A549 (cell line): Measurements from ENCODE around the gene EMC6. TPM values are rescaled to one million over a fixed set of nuclear protein-coding genes. Genes with fewer than 3 reads are reported as not detected.
A peak's percentile ranks its signal among the peaks of the same experiment; 100 is the strongest.

Experiments used
- ATAC-seq, 2 experiments: fragments of 200-7000 bp in 1 of 2; fragments of >200 bp in 1 of 2; cut with Nextera tagmentation in 1 of 2; cut with Tn5 transposase in 1 of 2; 3 replicates each; pipeline versions ENCODE4 v1.8.0 to v1.9.1; 2018 to 2020; ENCODE audit warnings: mild to moderate bottlenecking in 1 of 2, moderate library complexity in 1 of 2
- CTCF ChIA-PET: fragments of 300-600 bp; sonication (Branson Sonifier 250); formaldehyde crosslinking; extraction: SDS; loops from one replicate; lab custom pipeline; 2021; ENCODE audit warnings: antibody characterized with exemption, inconsistent platforms; lab: Yijun Ruan, JAX
- POLR2A ChIA-PET: fragments of 350-600 bp; formaldehyde crosslinking; extraction: SDS; loops from one replicate; lab custom pipeline; 2021; ENCODE audit warnings: antibody characterized with exemption, inconsistent platforms; lab: Yijun Ruan, JAX
- DNase-seq, 2 experiments: peaks; one replicate each; pipeline versions ENCODE4 v3.0.0 to v3.0.0-alpha.2; 2011 to 2016; ENCODE audit warnings: low read depth in 1 of 2, low spot score in 1 of 2
- FAIRE-seq: peaks from 2 replicates; lab custom pipeline; 2011; peaks lifted over from hg19 to GRCh38; lab: Jason Lieb, UNC
- H3K27ac ChIP-seq, 2 experiments: fragments of >200 bp; sonication (Bioruptor Twin); formaldehyde crosslinking; 3 replicates each; pipeline ENCODE4 v1.5.1; 2016 to 2017
- H3K4me1 ChIP-seq: fragments of >200 bp; sonication (Bioruptor Twin); formaldehyde crosslinking; 3 replicates; pipeline ENCODE4 v1.6.1; 2016
- H3K4me2 ChIP-seq: fragments of >200 bp; sonication (Bioruptor Twin); formaldehyde crosslinking; 3 replicates; pipeline ENCODE4 v1.6.1; 2016
- H3K4me3 ChIP-seq: fragments of >200 bp; sonication (Bioruptor Twin); formaldehyde crosslinking; 3 replicates; pipeline ENCODE4 v1.5.1; 2016
- H3K9me3 ChIP-seq: fragments of >200 bp; sonication (Bioruptor Twin); formaldehyde crosslinking; 3 replicates; pipeline ENCODE4 v1.6.1; 2016
- CHD4 ChIP-seq: fragments of 200-600 bp; sonication (generic); IDR thresholded peaks from 2 replicates; pipeline ENCODE4 v1.6.1; 2016; ENCODE audit warnings: antibody characterized with exemption, mild to moderate bottlenecking, borderline replicate concordance
- ESRRA ChIP-seq: fragments of 150-350 bp; IDR thresholded peaks from 2 replicates; pipeline ENCODE4 v1.6.1; 2014; ENCODE audit warnings: mild to moderate bottlenecking, low read length, borderline replicate concordance
- FOSB ChIP-seq: fragments of 250-450 bp; sonication (Bioruptor Pico); IDR thresholded peaks from 2 replicates; pipeline ENCODE4 v1.5.0; 2020; ENCODE audit warnings: mild to moderate bottlenecking, moderate library complexity
- FOXS1 ChIP-seq: fragments of 250-450 bp; sonication (Bioruptor Pico); IDR thresholded peaks from 2 replicates; pipeline ENCODE4 v1.5.0; 2020; ENCODE audit warnings: mild to moderate bottlenecking, moderate library complexity
- HDAC2 ChIP-seq: fragments of 200-600 bp; sonication (generic); IDR thresholded peaks from 2 replicates; pipeline ENCODE4 v1.6.1; 2016
- HEYL ChIP-seq: fragments of 250-450 bp; sonication (Bioruptor Pico); IDR thresholded peaks from 2 replicates; pipeline ENCODE4 v1.8.0; 2021; ENCODE audit warnings: mild to moderate bottlenecking, moderate library complexity
- HOXB13 ChIP-seq: fragments of 250-450 bp; sonication (Bioruptor Pico); IDR thresholded peaks from 2 replicates; pipeline ENCODE4 v1.5.0; 2020; ENCODE audit warnings: low read depth, mild to moderate bottlenecking, moderate library complexity
- JUN ChIP-seq, 2 experiments: fragments of >200 bp; sonication (Bioruptor Twin); formaldehyde crosslinking; IDR thresholded peaks; 2 replicates in 1 of 2; 3 replicates in 1 of 2; pipeline ENCODE4 v1.6.1; 2016 to 2017
- KDM1A ChIP-seq: fragments of 200-600 bp; sonication (generic); IDR thresholded peaks from 2 replicates; pipeline ENCODE4 v1.6.1; 2016; ENCODE audit warnings: low read depth, mild to moderate bottlenecking
- KDM5A ChIP-seq: fragments of 200-600 bp; sonication (generic); IDR thresholded peaks from 2 replicates; pipeline ENCODE4 v1.6.1; 2016; ENCODE audit warnings: antibody characterized with exemption, mild to moderate bottlenecking
- MAFK ChIP-seq: fragments of 450-650 bp; IDR thresholded peaks from 2 replicates; pipeline ENCODE4 v1.6.1; 2014; ENCODE audit not compliant: partially characterized antibody
- POLR2AphosphoS2 ChIP-seq: conservative IDR thresholded peaks from 2 replicates; pipeline ENCODE4 v1.6.1; 2012; ENCODE audit warnings: low read length, improper control_type of control experiment, inconsistent platforms
- SMC3 ChIP-seq: fragments of >200 bp; sonication (Bioruptor Twin); formaldehyde crosslinking; IDR thresholded peaks from 3 replicates; pipeline ENCODE4 v1.6.1; 2018; ENCODE audit warnings: inconsistent platforms
- TFCP2L1 ChIP-seq: fragments of 250-450 bp; sonication (Bioruptor Pico); IDR thresholded peaks from 2 replicates; pipeline ENCODE4 v1.5.0; 2021; ENCODE audit warnings: mild to moderate bottlenecking
- ZNF302 ChIP-seq: fragments of 250-450 bp; sonication (Bioruptor Pico); IDR thresholded peaks from 2 replicates; pipeline ENCODE4 v1.9.0; 2021; ENCODE audit warnings: inconsistent platforms, mild to moderate bottlenecking, moderate library complexity
- ZSCAN20 ChIP-seq: fragments of 250-450 bp; sonication (Bioruptor Pico); IDR thresholded peaks from 2 replicates; pipeline ENCODE4 v1.8.0; 2022; ENCODE audit warnings: mild to moderate bottlenecking, moderate library complexity
- WGBS: methylation state at CpG from one replicate; pipeline ENCODE4 v1.1.6; 2017; ENCODE audit errors: missing lambda C conversion rate; 5-methylcytosine and 5-hydroxymethylcytosine counted together
- polyA plus RNA-seq, 4 experiments: library from polyadenylated mRNA; depleted of rRNA in 3 of 4; stranded (reverse); fragments of >200 nt; fragmentation: RNase III in 1 of 4; extraction: RNeasy Plus Mini Kit Qiagen cat#74134 plus additional on column Dnase treatment in 1 of 4; gene quantifications; 2 replicates in 3 of 4; 3 replicates in 1 of 4; pipeline ENCODE4 v1.2.3, GENCODE V29; 2011 to 2017
- TF ChIP-seq, protein P1 (sequence below): fragments of >200 bp; sonication (Bioruptor Twin); formaldehyde crosslinking; IDR thresholded peaks from 3 replicates; pipeline ENCODE4 v1.6.1; 2016
- TF ChIP-seq, protein P2 (sequence below): fragments of 150-350 bp; IDR thresholded peaks from 2 replicates; pipeline ENCODE4 v1.6.1; 2014; ENCODE audit warnings: low read depth, mild to moderate bottlenecking, low read length

EMC6 gene
- polyA plus RNA-seq, 2 of the 4 experiments (the other 2 are of a cell fraction) = 68.3 to 122 TPM

DNA sequence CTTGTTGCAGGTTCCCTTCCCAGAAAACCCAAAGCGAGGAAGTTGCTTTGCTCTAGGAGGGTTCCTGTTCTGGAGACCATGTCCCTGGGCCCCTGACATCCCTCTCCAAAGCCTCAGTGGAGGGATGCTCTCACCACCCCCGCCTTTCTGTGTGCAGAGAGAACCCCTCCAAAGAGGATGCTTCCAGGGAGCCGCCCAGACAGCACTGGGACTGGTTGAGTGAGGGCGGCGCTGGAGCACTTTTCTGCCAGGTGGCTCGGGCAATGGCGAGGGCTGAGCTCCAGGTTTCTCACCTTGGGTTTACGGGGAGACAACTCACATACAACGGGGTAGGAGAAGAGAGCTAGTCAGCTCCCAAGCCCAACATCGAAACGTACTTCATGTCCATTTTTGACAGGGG lies 7.3 kb downstream of the EMC6 start:
- H3K27ac ChIP-seq = no peak overlapping the region
- H3K4me2 ChIP-seq = no peak overlapping the region
- H3K4me3 ChIP-seq = no peak overlapping the region
- ChIA-PET POLR2A (no interaction called here), CTCF (interaction anchor here (0.9 to 1.7 kb wide), 3 partner anchors 25 to 152 kb away, joined by 3 to 5 read pairs (median 3); no protein-coding TSS in a partner anchor)
- TF ChIP-seq, protein P1, sequence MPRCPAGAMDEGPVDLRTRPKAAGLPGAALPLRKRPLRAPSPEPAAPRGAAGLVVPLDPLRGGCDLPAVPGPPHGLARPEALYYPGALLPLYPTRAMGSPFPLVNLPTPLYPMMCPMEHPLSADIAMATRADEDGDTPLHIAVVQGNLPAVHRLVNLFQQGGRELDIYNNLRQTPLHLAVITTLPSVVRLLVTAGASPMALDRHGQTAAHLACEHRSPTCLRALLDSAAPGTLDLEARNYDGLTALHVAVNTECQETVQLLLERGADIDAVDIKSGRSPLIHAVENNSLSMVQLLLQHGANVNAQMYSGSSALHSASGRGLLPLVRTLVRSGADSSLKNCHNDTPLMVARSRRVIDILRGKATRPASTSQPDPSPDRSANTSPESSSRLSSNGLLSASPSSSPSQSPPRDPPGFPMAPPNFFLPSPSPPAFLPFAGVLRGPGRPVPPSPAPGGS = no peak
- TF ChIP-seq HOXB13 (CRISPR knock-in tag) (no peak), SMC3 (no peak), HEYL (no peak), ZSCAN20 (no peak), POLR2AphosphoS2 (no peak), ESRRA (no peak), FOSB (CRISPR knock-in tag) (no peak), TFCP2L1 (no peak), ZNF302 (CRISPR knock-in tag) (no peak)
- TF ChIP-seq, protein P2, sequence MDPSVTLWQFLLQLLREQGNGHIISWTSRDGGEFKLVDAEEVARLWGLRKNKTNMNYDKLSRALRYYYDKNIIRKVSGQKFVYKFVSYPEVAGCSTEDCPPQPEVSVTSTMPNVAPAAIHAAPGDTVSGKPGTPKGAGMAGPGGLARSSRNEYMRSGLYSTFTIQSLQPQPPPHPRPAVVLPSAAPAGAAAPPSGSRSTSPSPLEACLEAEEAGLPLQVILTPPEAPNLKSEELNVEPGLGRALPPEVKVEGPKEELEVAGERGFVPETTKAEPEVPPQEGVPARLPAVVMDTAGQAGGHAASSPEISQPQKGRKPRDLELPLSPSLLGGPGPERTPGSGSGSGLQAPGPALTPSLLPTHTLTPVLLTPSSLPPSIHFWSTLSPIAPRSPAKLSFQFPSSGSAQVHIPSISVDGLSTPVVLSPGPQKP = no peak
- H3K4me1 ChIP-seq = no peaks in the 10 kb centered on the region
- no peaks in the 10 kb centered on the region for H3K9me3 ChIP-seq
- DNase-seq (no peak), FAIRE-seq (no peak), ATAC-seq (no peak)
- WGBS = 89% methylated on average over 11 of the region's 11 CpGs

DNA sequence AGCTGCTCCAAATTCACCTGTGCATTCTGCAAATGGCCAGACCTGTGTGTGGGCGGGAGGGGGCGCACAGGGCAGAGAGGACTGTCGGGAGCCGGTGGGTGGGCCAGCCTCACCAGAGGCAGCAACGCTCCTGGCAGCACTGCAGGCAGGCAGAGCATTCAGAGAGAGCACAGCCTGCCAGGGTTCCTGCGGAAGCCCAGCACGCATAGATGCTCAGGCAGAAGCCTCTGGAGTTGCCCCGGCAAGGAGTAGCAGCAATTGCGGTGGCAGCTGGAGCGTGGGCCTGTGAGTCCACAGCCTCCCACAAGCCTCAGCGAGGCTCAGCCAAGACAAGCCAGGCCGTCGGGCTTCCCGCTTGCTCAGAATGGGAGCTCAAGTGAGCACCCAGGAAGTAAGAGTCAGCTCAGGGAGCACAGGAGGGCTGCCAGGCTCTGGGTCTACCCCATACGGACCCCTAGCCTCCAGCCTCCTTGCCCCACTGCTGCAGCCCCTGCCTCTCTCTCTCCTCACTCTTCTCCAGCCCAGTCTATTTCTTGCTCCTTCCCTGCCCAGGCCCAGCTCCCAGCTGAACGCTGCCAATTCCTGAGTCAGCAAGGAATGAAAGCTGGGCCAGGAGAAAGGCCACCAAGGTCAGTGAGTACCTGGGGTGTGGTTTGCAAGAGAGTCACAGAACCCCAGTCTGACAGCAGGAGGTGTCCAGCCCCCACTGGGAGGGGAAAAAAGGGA lies 9.6 kb downstream of the EMC6 start:
- TF ChIP-seq KDM5A = no peak
- TF ChIP-seq MAFK = peak; percentile 64
- DNase-seq = no peak
- 83% methylated on average over 15 of the region's 16 CpGs for WGBS
- Histone ChIP-seq H3K27ac (no peak overlapping the region), H3K4me2 (no peak overlapping the region), H3K4me3 (no peak overlapping the region), H3K4me1 (no peaks in the 10 kb centered on the region), H3K9me3 (no peaks in the 10 kb centered on the region)
- POLR2A ChIA-PET = interaction anchor here (0.8 to 2.2 kb wide), 3 partner anchors 9 to 11 kb away, joined by 3 to 8 read pairs (median 4); partner anchors contain the start of gene EMC6
- FAIRE-seq = no peak
- peak; percentile 9 to 13; a peak in 3 of 6 replicates for ATAC-seq
- CTCF ChIA-PET = interaction anchor here (0.8 to 1.8 kb wide), 9 partner anchors 12 to 1624 kb away, joined by 3 to 5 read pairs (median 4); partner anchors contain the start of gene HIC1

DNA sequence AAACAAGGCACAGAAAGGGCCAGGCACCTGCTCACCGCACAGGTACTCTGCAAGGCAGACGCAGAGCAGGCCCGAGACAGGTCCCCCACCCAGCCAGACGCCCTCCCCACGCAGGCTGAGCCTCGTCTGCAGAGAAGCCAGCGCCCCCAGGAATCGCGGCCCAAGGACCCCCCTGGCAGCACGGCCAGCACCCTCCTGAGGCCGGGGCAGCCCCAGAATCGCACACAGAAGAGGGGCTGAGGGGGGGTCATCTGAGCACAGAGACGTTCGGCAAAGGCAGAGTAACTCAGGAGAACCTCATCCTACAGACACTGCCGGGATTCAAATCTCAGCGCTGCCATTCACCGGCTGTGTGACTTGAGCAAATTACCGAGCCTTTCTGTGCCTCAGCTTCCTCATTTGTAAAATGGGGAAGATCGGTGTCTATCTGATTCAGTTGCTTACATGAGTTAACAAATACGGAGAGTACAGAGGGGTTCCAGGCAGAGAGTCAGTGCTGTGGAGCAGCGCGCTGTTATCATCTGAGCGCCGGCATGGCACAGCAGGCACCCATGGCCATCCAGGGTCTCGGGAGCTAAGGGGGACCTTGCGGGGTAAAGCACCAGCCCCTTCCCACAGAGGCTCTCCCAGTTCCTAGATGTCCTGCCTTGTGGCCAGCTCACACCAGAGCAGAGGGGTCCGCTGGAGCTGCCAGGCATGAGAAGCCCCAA lies 10.4 kb downstream of the EMC6 start:
- Histone ChIP-seq H3K4me1 (no peaks in the 10 kb centered on the region), H3K4me3 (no peak overlapping the region), H3K4me2 (no peak overlapping the region), H3K27ac (no peak overlapping the region), H3K9me3 (no peaks in the 10 kb centered on the region)
- CTCF ChIA-PET = interaction anchor here (0.8 to 1.8 kb wide), 5 partner anchors 12 to 55 kb away, joined by 3 to 5 read pairs (median 4); no protein-coding TSS in a partner anchor
- ATAC-seq (peak in 1 of 2 experiments; percentile 5; a peak in 1 of 6 replicates), DNase-seq (no peak), FAIRE-seq (no peak)
- POLR2A ChIA-PET = interaction anchor here (1.0 to 2.2 kb wide), 2 partner anchors 10 to 11 kb away, joined by 3 to 8 read pairs; no protein-coding TSS in a partner anchor
- TF ChIP-seq JUN (IDR thresholded peaks at IDR 0.05) (no peak), FOXS1 (CRISPR knock-in tag) (no peak), CHD4 (no peak), HDAC2 (no peak), KDM1A (no peak)
- 92% methylated on average over 27 of the region's 27 CpGs for WGBS
